HepG2 (cell line): ENCODE measurements around the gene COA1. TPM values are rescaled to one million over a fixed set of nuclear protein-coding genes. Genes with fewer than 3 reads are reported as not detected.

Source experiments
- ATRX ChIP-seq: sonication (generic); formaldehyde crosslinking; IDR thresholded peaks from 2 replicates; pipeline ENCODE4 v1.4.0; 2020; ENCODE audit warnings: missing genetic modification reagents, borderline replicate concordance
- ETS1 ChIP-seq: sonication (generic); formaldehyde crosslinking; IDR thresholded peaks from 2 replicates; pipeline ENCODE4 v1.4.0; 2020; ENCODE audit warnings: missing genetic modification reagents
- NFIC ChIP-seq: IDR thresholded peaks from 2 replicates; pipeline ENCODE4 v1.6.1; 2012; ENCODE audit warnings: mild to moderate bottlenecking, low read length, inconsistent platforms
- PHF5A ChIP-seq: IDR thresholded peaks from one replicate; pipeline ENCODE4 v1.6.1; 2018; ENCODE audit warnings: low read depth, missing genetic modification reagents; ENCODE audit not compliant: unreplicated experiment
- PRDM10 ChIP-seq: sonication (generic); formaldehyde crosslinking; IDR thresholded peaks from 2 replicates; pipeline ENCODE4 v1.4.0; 2020; ENCODE audit warnings: low read depth, missing genetic modification reagents
- SIX1 ChIP-seq: sonication (generic); formaldehyde crosslinking; IDR thresholded peaks from 2 replicates; pipeline ENCODE4 v1.4.0; 2020; ENCODE audit warnings: missing genetic modification reagents, borderline replicate concordance
- SNRNP70 ChIP-seq: fragments of 200-400 bp; formaldehyde crosslinking; IDR thresholded peaks from 2 replicates; pipeline ENCODE4 v1.6.1; 2017; ENCODE audit warnings: mild to moderate bottlenecking, low read depth, low read length, moderate library complexity
- SRSF9 ChIP-seq: fragments of 200-400 bp; formaldehyde crosslinking; IDR thresholded peaks from 2 replicates; pipeline ENCODE4 v1.6.1; 2018; ENCODE audit warnings: borderline replicate concordance, mild to moderate bottlenecking, low read depth, low read length; ENCODE audit not compliant: insufficient read depth, poor library complexity, severe bottlenecking
- ZBTB26 ChIP-seq: IDR thresholded peaks from 2 replicates; pipeline ENCODE4 v1.6.1; 2016; ENCODE audit warnings: missing compliant biosample characterization, missing genetic modification reagents, borderline replicate concordance
- ZBTB3 ChIP-seq: sonication (generic); formaldehyde crosslinking; IDR thresholded peaks from 2 replicates; pipeline ENCODE4 v1.4.0; 2020; ENCODE audit warnings: low read depth, mild to moderate bottlenecking, moderate library complexity, missing genetic modification reagents, borderline replicate concordance
- ZNF276 ChIP-seq: sonication (generic); formaldehyde crosslinking; IDR thresholded peaks from 2 replicates; pipeline ENCODE4 v1.4.0; 2020; ENCODE audit warnings: mild to moderate bottlenecking, low read depth, missing genetic modification reagents
- ZNF510 ChIP-seq: sonication (generic); formaldehyde crosslinking; IDR thresholded peaks from 2 replicates; pipeline ENCODE4 v1.4.0; 2020; ENCODE audit warnings: low read depth, mild to moderate bottlenecking, missing genetic modification reagents
- ZNF678 ChIP-seq: sonication (generic); formaldehyde crosslinking; IDR thresholded peaks from 2 replicates; pipeline ENCODE4 v1.4.0; 2020; ENCODE audit warnings: mild to moderate bottlenecking, missing genetic modification reagents
- ZNF772 ChIP-seq: sonication (generic); formaldehyde crosslinking; IDR thresholded peaks from 2 replicates; pipeline ENCODE4 v1.5.0; 2020; ENCODE audit warnings: mild to moderate bottlenecking, missing genetic modification reagents
- polyA plus RNA-seq, 8 experiments: library from polyadenylated mRNA; depleted of rRNA in 3 of 8; stranded (reverse) in 7 of 8; unstranded in 1 of 8; fragments of >200 nt; fragmentation: Illumina TruSeq in 4 of 8; extraction: Trizol in 4 of 8; gene quantifications; 2 replicates each; pipeline versions ENCODE4 v1.2.1 to v1.2.3, GENCODE V29; 2011 to 2016; ENCODE audit warnings: low read depth in 4 of 8, missing spikeins in 1 of 8, mixed read lengths in 1 of 8; ENCODE audit not compliant: insufficient read depth in 1 of 8
- total RNA-seq, 5 experiments: library from RNA; depleted of rRNA; stranded (reverse); fragments of >200 nt; fragmentation: Illumina TruSeq; extraction: Trizol; gene quantifications; 2 replicates each; pipeline ENCODE4 v1.2.3, GENCODE V29; 2016; ENCODE audit warnings: low read depth in 1 of 5
- TF ChIP-seq, protein P1 (sequence below): sonication (generic); formaldehyde crosslinking; IDR thresholded peaks from 2 replicates; pipeline ENCODE4 v1.5.1; 2020; ENCODE audit warnings: mild to moderate bottlenecking, missing genetic modification reagents, moderate library complexity
- TF ChIP-seq, protein P2 (sequence below): sonication (generic); formaldehyde crosslinking; IDR thresholded peaks from 2 replicates; pipeline ENCODE4 v1.5.0; 2020; ENCODE audit warnings: mild to moderate bottlenecking, missing genetic modification reagents

COA1 gene
- total and polyA plus RNA-seq, 2 of the 13 experiments (the other 11 are each of a cell fraction or from before 2014, with no cell fraction given): 33.2 to 65.7 TPM

GRCh38 chr7:43769791-43770465, 40.6 kb upstream of the COA1 start (continued):
- TF ChIP-seq PRDM10 (no peak), ZNF276 (CRISPR knock-in tag) (no peak; the same call in 1 of the 2 replicates), NFIC (no peak; the same call in 1 of the 2 replicates), ETS1 (no peak), ZBTB26 (CRISPR knock-in tag) (peak; percentile 81; the same call in 1 of the 2 replicates), ZNF678 (CRISPR knock-in tag) (no peak), PHF5A (CRISPR knock-in tag) (peak; percentile 72), ZNF510 (CRISPR knock-in tag) (no peak), ZBTB3 (no peak), SIX1 (CRISPR knock-in tag) (peak; percentile 81; the same call in 1 of the 2 replicates), ATRX (CRISPR knock-in tag) (no peak), SNRNP70 (no peak), SRSF9 (no peak), ZNF772 (CRISPR knock-in tag) (no peak)
- TF ChIP-seq, protein P1, sequence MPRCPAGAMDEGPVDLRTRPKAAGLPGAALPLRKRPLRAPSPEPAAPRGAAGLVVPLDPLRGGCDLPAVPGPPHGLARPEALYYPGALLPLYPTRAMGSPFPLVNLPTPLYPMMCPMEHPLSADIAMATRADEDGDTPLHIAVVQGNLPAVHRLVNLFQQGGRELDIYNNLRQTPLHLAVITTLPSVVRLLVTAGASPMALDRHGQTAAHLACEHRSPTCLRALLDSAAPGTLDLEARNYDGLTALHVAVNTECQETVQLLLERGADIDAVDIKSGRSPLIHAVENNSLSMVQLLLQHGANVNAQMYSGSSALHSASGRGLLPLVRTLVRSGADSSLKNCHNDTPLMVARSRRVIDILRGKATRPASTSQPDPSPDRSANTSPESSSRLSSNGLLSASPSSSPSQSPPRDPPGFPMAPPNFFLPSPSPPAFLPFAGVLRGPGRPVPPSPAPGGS (CRISPR knock-in tag): no peak
- TF ChIP-seq, protein P2, sequence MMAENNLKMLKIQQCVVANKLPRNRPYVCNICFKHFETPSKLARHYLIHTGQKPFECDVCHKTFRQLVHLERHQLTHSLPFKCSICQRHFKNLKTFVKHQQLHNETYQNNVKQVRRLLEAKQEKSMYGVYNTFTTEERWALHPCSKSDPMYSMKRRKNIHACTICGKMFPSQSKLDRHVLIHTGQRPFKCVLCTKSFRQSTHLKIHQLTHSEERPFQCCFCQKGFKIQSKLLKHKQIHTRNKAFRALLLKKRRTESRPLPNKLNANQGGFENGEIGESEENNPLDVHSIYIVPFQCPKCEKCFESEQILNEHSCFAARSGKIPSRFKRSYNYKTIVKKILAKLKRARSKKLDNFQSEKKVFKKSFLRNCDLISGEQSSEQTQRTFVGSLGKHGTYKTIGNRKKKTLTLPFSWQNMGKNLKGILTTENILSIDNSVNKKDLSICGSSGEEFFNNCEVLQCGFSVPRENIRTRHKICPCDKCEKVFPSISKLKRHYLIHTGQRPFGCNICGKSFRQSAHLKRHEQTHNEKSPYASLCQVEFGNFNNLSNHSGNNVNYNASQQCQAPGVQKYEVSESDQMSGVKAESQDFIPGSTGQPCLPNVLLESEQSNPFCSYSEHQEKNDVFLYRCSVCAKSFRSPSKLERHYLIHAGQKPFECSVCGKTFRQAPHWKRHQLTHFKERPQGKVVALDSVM (CRISPR knock-in tag): peak; percentile 65; the same call in 1 of the 2 replicates
